ENCODE measurements around the gene ROBO4. TPM values are rescaled to one million over a fixed set of nuclear protein-coding genes. Genes with fewer than 3 reads are reported as not detected.

Gene ROBO4
- polyA plus RNA-seq, 1 donor: 15.7 TPM

DNA sequence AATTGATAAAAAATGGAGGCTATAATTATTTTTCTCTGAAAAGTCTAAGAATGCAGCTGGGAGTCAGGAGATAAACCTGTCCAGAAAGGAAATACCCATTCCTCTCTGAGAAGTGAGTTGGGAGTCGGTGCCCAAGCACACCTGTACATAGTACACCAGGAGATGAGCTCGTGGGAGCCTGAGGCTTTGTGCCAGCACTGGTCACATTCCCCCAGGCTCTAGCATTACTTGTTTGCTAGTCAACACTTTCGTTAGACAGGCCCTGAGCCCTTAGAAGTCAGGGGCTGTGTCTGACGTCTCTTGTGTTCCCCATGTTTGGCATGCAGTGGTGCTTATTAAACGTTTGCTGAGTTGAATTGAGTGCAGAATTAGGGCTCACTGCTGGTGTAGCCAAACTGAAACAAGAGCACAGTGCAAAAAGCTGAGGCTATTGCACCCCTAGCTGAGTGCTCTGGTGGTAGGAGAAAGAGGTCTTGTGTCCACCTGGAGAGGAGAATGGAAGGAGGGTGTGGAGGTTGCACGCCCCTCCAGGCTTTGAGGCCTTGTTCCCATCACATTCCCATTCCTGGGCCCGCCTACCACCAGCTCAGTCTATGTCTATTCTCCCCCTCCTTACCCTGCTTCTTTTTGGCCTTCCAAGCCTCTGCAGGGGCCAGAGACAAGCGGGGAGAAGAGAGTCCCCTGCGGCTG is 6.8 kb downstream of the ROBO4 start:
- no peak for DNase-seq

DNA sequence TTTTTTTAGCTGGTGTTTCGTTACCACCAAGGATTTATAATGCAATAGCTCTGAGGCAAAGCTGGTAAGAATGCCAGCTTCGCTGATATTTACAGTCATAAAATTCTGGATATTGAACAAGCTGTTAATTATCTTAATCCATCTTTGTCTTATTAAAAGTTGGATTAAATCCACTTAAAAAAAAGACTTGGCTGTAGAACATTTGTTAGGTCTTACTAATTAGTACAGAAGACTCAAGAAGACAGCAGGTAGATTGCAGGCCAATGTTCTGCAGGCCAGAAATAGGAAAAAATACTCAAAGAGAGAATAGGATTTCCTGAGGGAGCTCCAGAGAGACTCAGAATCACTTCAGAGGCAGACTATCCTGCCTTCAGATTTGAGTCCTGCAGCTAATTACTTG is 7.5 kb downstream of the ROBO4 start:
- DNase-seq: no peak

DNA sequence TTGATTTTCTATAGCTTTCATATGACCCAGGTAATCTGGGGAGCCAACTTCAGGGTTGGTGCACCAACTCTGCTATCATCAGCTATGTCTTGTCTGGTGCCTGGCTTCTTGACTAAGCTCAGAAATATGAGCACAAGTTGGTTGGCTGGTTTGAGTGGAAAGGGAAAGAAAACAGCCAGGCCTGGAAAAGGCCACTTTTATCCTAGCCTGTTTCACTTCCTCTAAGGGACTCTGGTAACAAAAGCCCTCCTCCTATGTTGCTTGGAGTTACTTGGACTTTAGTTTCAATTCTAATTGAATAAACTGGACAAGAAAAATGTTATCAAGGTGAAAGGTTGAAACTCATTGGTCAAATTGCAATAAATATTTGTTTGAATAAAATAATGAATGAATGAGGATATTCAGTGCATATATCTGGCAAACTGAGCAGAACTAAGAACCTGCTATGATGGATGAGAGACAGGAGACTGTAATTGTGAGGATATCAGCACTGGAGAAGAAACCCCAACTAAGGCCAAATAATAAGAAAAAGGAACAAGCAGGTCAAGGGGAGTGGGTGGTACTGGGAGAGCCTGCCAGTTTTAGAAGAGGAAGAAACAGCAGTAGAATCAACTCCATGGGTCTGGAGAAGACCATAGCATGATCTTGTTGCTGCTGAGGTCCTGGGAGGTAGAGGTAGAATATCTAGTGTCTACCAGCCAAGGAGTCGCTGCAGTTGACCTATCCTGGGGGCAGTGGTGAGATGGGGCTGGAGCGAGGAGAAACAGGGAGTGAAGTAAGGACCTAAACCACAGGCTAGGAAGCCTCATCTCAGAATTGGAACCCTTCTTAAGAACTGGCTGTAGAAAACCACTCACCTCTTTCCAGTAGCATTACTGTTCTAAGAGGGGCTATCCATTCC is 8.2 kb downstream of the ROBO4 start:
- DNase-seq: no peak

DNA sequence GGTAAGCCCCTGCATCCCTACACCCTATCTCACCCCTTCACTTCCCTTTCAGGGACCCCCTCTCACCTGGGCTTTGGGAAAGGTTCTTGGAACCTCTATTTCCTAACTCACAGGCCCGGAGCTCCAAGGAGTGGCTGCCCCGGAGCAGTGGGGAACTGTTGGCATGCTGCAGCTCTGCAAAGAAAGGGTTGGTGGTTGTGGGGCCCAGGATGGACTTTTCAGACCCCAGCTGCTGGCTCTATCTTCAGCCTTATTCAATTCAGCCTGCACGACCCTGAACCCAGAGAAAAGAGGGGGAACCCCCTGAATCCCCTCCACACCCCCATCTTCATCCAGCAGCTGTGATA is 10.0 kb downstream of the ROBO4 start:
- no peak for DNase-seq

DNA sequence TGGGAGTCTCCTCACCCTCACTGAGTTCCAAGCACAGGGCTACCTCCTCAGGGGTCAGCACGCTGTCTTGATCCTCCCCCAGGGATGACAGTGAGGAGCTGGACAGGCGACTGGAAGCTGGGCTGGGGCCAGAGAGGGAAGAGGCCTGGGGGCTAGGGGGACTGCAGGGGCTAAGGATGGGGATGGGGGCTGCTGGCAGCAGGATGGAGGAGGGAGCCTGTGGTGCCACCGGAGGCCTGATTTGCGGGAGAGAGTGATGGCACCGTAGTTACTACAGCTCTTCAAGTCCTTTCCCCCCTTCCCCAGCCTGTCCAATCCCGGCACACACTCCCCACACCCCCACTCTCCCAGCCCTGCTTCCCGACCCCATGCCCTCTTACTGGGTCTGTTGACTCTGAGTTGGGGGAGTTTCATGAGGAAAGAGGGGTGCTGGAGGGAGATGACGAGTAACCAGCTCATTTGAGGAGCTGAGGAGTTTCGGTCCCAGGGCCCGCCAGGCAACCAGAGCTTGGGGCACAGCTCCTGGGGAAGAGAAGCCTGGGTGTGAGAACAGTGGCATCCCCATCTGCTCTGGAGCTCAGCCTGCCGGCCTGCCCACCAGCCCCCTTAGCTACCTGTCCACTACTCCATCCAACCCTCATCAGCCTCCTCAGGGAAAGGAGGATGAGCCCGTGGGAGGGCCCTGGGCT is 10.5 kb downstream of the ROBO4 start:
- DNase-seq: no peak

DNA sequence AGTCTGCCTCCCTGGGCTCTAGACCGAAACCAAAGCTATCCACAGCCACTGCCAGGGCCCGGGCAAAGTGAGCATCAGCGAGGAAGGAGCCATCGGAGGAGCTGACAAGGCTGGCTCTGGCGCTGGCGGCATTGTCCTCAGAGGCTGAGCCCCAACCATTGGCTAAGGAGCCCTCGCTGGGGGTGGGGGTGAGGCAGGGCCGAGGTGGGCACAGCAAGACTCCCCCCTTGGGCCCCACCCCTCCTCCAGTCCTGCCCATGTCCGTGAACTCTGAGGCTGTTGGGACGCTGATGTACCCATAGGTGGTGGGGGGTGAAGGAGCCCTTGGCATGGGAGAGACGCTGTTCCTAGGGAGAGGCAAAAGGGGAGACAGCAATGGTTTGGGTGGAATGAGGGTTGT is 11.2 kb downstream of the ROBO4 start:
- no peak for DNase-seq

DNA sequence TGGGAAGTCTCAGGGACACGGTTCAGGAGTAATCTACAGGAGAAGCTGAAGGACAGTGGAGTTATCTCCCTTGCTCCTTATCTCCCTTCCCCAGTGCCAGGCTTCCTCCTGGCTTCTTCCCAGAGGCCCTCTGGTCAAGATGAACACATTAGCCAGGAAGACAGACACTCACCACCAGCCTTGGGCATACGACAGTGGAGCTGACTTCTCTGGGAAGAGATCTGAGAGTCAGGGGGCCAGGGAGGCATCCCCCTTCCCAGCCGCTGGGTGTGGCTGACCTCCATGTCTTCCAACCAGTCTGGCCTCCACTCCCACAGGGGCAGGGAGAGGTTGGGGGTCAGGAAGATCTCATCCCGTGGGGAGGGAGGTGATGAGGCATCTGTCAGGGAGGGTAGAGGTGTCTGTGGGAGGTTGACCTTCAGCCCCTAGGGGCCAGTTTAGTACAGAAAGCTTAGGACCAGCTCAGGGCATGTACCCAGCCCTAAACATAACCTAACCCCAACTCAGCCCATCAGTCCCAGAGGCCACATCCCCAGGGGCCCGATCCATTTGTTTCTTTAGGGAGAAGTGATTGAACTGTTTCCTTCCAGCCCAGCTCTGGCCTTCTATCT is 12.7 kb downstream of the ROBO4 start:
- no peak for DNase-seq

DNA sequence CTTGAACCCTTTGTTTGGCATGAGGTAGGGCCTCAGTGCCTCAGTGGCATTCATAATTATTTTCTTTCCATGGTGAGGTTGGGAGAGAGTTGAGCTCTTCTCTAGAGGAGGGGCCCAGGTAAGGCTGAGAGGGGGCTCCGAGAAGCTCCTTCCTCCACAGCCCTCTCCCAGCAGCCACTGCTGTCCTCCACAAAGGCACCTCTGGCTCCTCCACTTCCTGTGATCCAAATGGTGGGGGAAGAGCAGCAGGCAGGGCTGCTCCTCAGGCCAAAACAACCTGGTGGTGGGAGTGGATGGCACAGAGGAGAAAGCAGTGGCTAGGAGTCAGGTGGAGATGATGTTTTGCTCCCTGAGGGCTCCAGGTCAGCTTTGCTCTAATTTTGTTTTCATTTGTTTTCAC is 13.3 kb downstream of the ROBO4 start:
- DNase-seq: no peak

DNA sequence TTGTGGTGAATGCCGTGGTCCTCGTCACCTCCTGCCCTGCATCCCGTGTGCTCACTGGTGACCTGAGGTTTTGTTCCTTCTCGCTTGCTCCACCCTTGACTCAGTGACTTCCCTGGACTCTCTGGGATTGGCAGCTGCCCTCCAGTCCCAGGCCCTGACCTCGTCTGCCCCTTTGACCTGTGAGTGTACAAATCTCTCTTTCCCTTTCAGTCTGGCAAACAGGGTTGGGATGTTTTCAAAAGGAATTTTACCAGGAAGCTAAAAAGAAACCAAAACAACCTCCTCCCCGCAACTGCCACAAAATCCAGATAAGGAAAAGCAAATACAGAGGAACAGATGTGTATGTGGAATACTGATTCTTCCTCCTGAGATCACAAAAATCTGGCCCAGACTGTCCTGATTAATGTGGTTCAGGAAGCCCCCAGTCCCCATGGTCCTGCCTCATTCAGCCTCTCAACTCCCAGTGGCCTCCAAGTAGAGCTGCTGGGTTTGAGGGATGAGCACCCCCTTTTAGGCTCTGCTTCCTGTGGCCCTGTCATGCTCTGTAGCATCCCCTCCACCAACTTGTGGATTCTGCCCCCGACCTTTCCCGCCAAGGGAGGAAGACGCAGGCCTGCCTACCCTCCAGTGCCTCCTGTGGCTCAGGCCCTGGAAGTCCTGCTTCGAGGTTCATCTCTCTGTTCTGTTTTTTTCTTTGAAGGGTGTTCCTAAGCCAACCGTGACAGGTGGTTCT is 15.2 kb downstream of the ROBO4 start:
- DNase-seq: no peak

DNA sequence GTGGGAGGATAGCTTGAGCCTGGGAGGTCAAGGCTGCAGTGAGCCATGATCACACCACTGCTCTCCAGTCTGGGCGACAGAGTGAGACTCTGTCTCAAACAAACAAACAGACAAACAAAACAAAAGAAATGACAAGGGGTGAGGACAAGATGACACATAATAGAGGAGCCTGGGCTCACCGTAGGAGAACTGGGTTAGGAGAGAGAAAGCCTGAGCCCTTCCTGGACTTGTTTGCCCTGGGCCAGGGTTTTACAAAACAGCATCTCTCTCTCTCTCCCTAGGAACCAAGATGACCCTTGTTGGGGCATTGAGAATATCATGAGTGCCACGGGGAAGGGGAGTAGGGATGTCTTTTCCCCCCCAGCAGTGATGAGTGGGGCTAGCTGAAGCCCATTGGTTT is 16.7 kb downstream of the ROBO4 start:
- no peak for DNase-seq

DNA sequence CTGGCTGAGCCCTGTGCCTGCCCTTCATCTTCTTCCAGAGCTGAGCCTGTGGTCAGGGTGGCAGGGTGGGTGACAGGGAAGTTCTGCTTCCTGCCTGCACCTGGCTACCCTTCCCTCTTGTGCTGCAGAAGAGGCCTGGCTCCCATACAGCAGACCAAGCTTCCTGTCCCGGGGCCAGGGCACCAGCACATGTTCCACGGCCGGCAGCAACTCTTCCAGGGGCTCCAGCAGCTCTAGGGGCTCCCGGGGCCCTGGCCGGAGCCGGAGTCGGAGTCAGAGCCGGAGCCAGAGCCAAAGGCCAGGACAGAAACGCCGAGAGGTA is 17.4 kb downstream of the ROBO4 start:
- DNase-seq: no peak

DNA sequence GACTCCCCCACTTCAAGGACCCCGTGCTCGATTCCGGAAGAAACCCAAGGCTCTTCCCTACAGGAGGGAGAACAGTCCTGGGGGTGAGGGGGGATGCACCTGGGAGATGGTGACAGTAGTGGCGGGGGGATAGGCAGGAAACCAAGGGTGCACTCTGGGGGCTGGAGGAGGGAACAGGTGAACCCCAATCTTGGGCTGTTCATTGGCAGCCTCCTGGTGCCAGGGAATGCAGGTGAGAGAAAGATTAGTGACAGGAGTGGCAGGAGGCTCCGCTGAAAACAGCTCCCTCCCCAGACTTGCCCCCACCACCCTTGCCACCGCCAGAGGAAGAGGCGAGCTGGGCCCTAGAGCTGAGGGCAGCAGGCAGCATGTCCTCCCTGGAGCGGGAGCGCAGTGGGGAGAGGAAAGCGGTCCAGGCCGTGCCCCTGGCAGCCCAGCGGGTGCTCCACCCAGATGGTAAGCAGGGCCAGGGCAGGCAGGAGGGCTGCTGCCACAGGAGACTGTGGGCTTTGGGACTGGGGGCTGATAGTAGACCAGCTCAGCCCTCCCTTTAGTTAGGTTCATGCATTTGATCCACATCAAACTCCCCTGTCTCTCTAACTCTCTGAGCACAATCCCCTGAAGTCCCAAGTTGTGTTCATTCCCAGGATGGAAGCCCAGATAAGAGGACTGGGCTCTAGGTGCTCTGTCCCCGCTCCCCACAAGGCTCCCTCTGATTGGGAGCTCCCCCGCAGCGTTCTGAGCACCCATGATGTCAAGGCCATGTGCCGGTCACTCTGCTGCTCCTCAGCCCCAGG is 18.0 kb downstream of the ROBO4 start:
- DNase-seq: no peak

DNA sequence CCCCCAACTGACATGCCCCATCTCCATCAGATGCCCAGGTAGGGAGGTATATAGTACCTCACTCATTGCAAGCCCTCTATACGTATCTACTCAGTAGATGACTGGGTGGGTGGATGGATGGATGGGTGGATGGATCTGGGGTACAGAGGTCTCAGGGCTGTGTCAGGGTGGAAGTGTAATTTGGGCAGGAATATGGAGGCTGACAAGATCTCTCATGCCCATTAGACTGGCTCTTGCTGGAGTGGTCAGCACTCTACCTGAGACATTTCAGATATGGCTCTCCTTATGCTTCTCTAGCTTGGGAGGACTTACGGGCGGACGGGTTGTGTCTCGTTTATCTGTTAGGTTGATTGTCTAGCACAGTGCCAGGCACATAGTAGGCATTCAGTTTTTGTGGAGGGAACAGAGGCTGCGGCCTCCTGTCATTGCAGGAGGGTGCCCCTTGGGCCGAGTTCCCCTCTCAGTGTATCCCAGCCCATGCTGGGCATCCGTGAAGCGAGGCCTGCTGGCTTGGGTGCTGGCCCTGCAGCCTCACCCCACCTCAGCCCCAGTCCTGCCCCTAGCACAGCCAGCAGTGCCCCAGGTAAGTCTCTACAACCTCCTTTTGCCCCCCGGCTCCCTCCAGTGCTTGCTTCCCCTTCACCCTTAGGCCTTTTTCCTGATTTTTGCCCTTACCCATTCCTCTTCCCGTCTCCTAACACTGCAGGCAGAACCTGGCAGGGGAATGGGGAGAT is 18.7 kb downstream of the ROBO4 start:
- DNase-seq: no peak

DNA sequence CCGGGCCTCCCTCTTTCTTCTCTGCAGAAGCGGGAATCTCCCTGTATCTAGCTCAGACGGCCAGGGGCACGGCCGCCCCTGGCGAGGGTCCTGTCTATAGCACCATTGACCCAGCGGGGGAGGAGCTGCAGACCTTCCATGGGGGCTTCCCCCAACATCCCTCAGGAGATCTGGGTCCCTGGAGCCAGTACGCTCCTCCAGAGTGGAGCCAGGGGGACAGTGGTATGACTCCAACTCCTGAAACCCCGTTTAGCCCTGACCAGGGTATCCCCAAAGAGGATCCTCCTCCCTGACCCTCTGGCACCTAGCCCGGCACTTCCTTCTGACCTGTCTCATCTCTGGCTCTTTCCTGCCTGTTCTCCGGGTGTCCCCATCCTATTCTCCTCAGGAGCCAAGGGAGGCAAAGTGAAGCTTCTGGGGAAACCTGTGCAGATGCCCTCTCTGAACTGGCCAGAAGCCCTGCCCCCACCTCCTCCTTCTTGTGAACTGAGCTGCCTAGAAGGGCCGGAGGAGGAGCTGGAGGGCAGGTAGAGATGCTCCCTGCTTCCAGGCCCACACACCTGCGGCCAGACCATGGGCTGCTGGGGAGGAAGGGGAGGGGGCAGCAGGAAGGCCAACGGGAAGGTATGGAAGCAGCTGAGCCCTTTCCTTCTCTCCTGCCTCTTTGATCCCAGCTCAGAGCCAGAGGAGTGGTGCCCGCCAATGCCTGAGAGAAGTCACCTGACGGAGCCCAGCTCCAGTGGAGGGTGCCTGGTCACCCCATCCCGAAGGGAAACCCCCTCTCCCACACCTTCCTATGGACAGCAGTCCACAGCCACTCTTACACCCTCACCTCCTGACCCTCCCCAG is 19.5 kb downstream of the ROBO4 start:
- no peak for DNase-seq

DNA sequence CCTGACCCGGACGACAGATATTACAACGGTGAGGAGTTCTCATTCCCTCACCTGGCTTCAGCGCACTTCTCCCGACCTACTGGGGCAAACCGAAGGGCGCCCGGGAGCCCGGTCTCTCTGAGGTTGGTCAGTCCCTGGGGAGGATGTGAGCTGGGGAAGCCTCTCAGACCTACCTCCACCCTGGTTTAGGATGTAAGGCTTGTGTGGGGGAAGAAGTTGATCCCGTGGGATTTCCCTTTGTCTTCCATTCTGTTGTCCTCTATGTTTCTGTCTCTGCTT is 20.1 kb downstream of the ROBO4 start:
- DNase-seq: no peak

DNA sequence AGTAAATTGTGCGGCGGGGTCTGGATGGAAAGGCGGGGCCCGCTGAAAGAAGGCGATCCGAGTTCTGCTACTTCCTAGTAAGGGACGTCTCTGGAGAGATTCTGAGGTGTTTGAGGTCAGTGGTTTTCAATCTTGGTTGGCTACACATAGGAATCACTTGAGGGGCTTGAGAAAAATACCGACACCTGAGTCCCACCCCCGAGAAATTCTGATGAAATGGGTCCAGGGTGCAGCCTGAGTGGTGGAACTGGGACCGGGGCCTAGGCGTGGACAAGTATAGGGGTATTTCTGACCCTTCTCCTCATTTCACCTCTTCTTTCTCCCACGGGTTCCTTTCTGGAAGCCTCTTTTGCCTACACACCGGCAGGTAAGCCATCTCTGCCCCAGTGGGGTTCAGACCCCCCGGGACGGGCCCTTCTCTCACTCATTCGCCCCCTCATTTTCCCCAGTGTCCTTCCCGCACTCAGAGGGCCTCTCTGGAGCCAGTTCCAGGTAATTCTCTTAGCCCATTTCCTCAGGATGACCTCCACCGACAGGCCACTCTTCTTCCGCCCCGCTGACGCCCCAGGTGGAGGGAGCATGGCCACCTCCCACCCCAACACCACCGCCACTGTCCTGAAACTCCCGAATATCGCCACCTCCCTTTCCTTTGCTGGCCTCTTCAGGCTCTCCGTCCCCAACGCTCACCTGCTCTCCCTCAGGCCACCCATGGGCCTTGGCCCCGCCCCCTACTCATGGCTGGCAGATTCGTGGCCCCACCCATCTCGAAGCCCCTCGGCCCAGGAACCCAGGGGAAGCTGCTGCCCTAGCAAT is 20.6 kb downstream of the ROBO4 start:
- no peak for DNase-seq

DNA sequence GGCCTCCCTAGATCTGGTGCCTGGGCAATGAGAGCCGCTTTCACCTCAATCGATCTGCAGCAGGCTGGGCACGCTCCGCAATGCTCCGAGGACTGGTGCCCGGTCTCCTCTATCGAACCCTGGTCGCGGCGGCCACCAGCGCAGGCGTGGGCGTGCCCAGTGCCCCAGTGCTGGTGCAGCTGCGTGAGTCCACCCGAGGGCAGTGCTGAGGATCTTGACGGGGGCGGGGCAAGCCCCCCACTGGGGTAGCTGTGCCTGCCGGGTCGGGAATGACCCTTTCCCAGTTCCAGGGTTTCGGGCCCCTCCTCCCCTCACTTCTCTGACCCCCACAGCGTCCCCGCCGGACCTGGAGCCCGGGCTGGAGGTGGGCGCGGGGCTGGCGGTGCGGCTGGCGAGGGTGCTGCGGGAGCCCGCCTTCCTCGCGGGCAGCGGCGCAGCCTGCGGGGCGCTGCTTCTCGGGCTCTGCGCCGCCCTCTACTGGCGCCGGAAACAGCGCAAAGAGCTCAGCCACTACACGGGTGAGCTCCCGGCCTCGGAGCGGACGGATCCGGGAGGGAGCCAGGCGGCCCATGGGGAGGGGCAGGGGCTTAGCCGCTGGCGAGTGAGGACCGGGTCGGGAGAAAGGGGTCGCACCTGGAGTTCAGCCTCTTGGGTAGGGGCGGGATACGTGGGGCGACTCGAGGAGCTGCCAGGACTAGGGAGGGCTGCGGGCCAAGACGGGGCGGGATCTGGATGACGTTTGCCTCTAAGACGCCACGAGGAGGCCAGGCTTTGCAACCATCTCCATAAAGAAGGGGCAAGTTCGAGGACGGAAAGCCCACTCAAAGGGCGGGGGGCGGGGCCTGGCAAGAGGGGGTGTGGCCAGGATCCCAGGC is 21.5 kb downstream of the ROBO4 start:
- peak; percentile 91 for DNase-seq

DNA sequence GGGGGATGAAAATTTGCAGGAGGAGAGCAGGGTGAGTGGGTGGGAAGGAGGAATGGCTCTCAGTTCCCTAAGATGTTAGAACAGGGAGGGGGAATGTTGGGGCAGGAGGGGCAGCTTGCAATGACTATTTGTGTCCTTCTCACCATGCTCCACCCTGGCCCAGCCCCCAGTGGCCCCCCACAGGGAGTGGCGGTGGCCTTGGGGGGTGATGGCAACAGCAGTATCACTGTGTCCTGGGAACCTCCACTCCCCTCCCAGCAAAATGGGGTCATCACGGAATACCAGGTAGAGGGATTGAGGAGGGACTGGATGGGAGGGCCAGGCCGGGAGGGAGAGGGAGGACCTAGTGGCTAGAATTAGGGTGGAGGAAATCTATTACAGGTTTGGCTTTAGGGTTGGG is 22.3 kb downstream of the ROBO4 start:
- DNase-seq: no peak

Data from left kidney (tissue), 2 donors.